Stimulated activated naive CD8-positive, alpha-beta T cell treated with anti-CD3 and anti-CD28 coated beads, Interleukin-15, Interleukin-2, amounts not matched to agents 100 ng/mL and 50 ng/mL, for 24 hours (primary cell): ENCODE results near the gene ACTR6.
"Not testable (repeated sequence)": the region's sequence is repeated elsewhere in the genome, so short reads cannot be mapped to it uniquely, and the experiment has no call there.

Experiments
- H3K27ac Mint-ChIP-seq: one replicate; pipeline ENCODE4 v1.8.0; 2021; ENCODE audit warnings: mild to moderate bottlenecking, mixed read lengths
- H3K27me3 Mint-ChIP-seq: one replicate; pipeline ENCODE4 v1.8.0; 2021; ENCODE audit warnings: mixed read lengths
- H3K36me3 Mint-ChIP-seq: one replicate; pipeline ENCODE4 v1.8.0; 2021; ENCODE audit warnings: low read depth, mixed read lengths
- H3K4me1 Mint-ChIP-seq: one replicate; pipeline ENCODE4 v1.8.0; 2021; ENCODE audit warnings: low read depth, mixed read lengths
- H3K4me3 Mint-ChIP-seq: one replicate; pipeline ENCODE4 v1.8.0; 2021; ENCODE audit warnings: mild to moderate bottlenecking, mixed read lengths
- H3K9me3 Mint-ChIP-seq: one replicate; pipeline ENCODE4 v1.8.0; 2021; ENCODE audit warnings: mixed read lengths

ACTR6 gene

GRCh38 chr12:100170313-100170858 is 30.2 kb upstream of the ACTR6 start:
- H3K4me1 Mint-ChIP-seq, result no peaks in the 10 kb centered on the region

GRCh38 chr12:100171248-100171647 is 29.4 kb upstream of the ACTR6 start:
- no peaks in the 10 kb centered on the region for H3K9me3 Mint-ChIP-seq
- peaks cover 11% of the 10 kb centered on the region for H3K36me3 Mint-ChIP-seq
- H3K27me3 Mint-ChIP-seq, result no peaks in the 10 kb centered on the region
- no peak overlapping the region for H3K27ac Mint-ChIP-seq
- no peaks in the 10 kb centered on the region for H3K4me1 Mint-ChIP-seq
- no peak overlapping the region for H3K4me3 Mint-ChIP-seq

More at GRCh38 chr12:100170313-100170858, 30.2 kb upstream of the ACTR6 start:
- H3K4me3 Mint-ChIP-seq, result no peak overlapping the region
- H3K27me3 Mint-ChIP-seq, result no peaks in the 10 kb centered on the region
- H3K9me3 Mint-ChIP-seq, result no peaks in the 10 kb centered on the region
- peaks cover 10% of the 10 kb centered on the region for H3K36me3 Mint-ChIP-seq
- H3K27ac Mint-ChIP-seq, result no peak overlapping the region

GRCh38 chr12:100173111-100173510 is 27.5 kb upstream of the ACTR6 start:
- no peaks in the 10 kb centered on the region for H3K9me3 Mint-ChIP-seq
- no peaks in the 10 kb centered on the region for H3K4me1 Mint-ChIP-seq
- no peak overlapping the region for H3K4me3 Mint-ChIP-seq
- H3K27ac Mint-ChIP-seq, result no peak overlapping the region
- no peaks in the 10 kb centered on the region for H3K27me3 Mint-ChIP-seq
- peaks cover 18% of the 10 kb centered on the region for H3K36me3 Mint-ChIP-seq

GRCh38 chr12:100174495-100174894 is 26.1 kb upstream of the ACTR6 start:
- Mint-ChIP-seq H3K27ac (no peak overlapping the region), H3K27me3 (no peaks in the 10 kb centered on the region), H3K9me3 (no peaks in the 10 kb centered on the region), H3K36me3 (peaks cover 24% of the 10 kb centered on the region), H3K4me1 (no peaks in the 10 kb centered on the region), H3K4me3 (no peak overlapping the region)

- H3K27ac Mint-ChIP-seq, H3K4me3 Mint-ChIP-seq, H3K27me3 Mint-ChIP-seq, H3K4me1 Mint-ChIP-seq, H3K9me3 Mint-ChIP-seq: not testable (repeated sequence)
- H3K36me3 Mint-ChIP-seq, result peaks cover 27% of the 10 kb centered on the region
Observed at GRCh38 chr12:100176493-100176892, 24.1 kb upstream of the ACTR6 start.

GRCh38 chr12:100179252-100179651 is 21.4 kb upstream of the ACTR6 start:
- H3K36me3 Mint-ChIP-seq, result peaks cover 30% of the 10 kb centered on the region
- peaks cover 4% of the 10 kb centered on the region for H3K4me1 Mint-ChIP-seq
- H3K9me3 Mint-ChIP-seq, result no peaks in the 10 kb centered on the region
- no peaks in the 10 kb centered on the region for H3K27me3 Mint-ChIP-seq
- no peak overlapping the region for H3K4me3 Mint-ChIP-seq
- H3K27ac Mint-ChIP-seq, result no peak overlapping the region

GRCh38 chr12:100184549-100185145 is 16.0 kb upstream of the ACTR6 start:
- H3K27ac Mint-ChIP-seq, result no peak overlapping the region
- H3K27me3 Mint-ChIP-seq, result no peaks in the 10 kb centered on the region
- H3K9me3 Mint-ChIP-seq, result no peaks in the 10 kb centered on the region
- H3K36me3 Mint-ChIP-seq, result peaks cover 23% of the 10 kb centered on the region
- H3K4me1 Mint-ChIP-seq, result peaks cover 4% of the 10 kb centered on the region
- H3K4me3 Mint-ChIP-seq, result no peak overlapping the region

GRCh38 chr12:100185361-100185894 is 15.2 kb upstream of the ACTR6 start:
- Mint-ChIP-seq H3K4me1 (peaks cover 4% of the 10 kb centered on the region), H3K9me3 (no peaks in the 10 kb centered on the region), H3K27me3 (no peaks in the 10 kb centered on the region), H3K27ac (no peak overlapping the region), H3K4me3 (no peak overlapping the region), H3K36me3 (peaks cover 23% of the 10 kb centered on the region)

GRCh38 chr12:100186071-100186470 is 14.5 kb upstream of the ACTR6 start:
- Mint-ChIP-seq H3K4me3 (no peak overlapping the region), H3K9me3 (no peaks in the 10 kb centered on the region), H3K27ac (no peak overlapping the region), H3K36me3 (peaks cover 23% of the 10 kb centered on the region), H3K27me3 (no peaks in the 10 kb centered on the region), H3K4me1 (peaks cover 4% of the 10 kb centered on the region)

GRCh38 chr12:100187068-100187467 is 13.5 kb upstream of the ACTR6 start:
- peaks cover 26% of the 10 kb centered on the region for H3K36me3 Mint-ChIP-seq
- H3K27me3 Mint-ChIP-seq, result no peaks in the 10 kb centered on the region
- H3K4me3 Mint-ChIP-seq, result no peak overlapping the region
- no peak overlapping the region for H3K27ac Mint-ChIP-seq
- H3K9me3 Mint-ChIP-seq, result no peaks in the 10 kb centered on the region
- H3K4me1 Mint-ChIP-seq, result no peaks in the 10 kb centered on the region

- Mint-ChIP-seq H3K27ac (no peak overlapping the region), H3K4me3 (no peak overlapping the region), H3K27me3 (no peaks in the 10 kb centered on the region), H3K9me3 (no peaks in the 10 kb centered on the region), H3K36me3 (peaks cover 26% of the 10 kb centered on the region), H3K4me1 (no peaks in the 10 kb centered on the region)
Observed at GRCh38 chr12:100187857-100188519, 12.6 kb upstream of the ACTR6 start.

GRCh38 chr12:100188888-100189635 is 11.6 kb upstream of the ACTR6 start:
- H3K36me3 Mint-ChIP-seq, result peaks cover 24% of the 10 kb centered on the region
- H3K9me3 Mint-ChIP-seq, H3K27me3 Mint-ChIP-seq, H3K27ac Mint-ChIP-seq, H3K4me1 Mint-ChIP-seq, H3K4me3 Mint-ChIP-seq: not testable (repeated sequence)

- no peaks in the 10 kb centered on the region for H3K4me1 Mint-ChIP-seq
- H3K27ac Mint-ChIP-seq, result no peak overlapping the region
- H3K4me3 Mint-ChIP-seq, result no peak overlapping the region
- H3K27me3 Mint-ChIP-seq, result no peaks in the 10 kb centered on the region
- H3K36me3 Mint-ChIP-seq, result peaks cover 31% of the 10 kb centered on the region
- H3K9me3 Mint-ChIP-seq, result no peaks in the 10 kb centered on the region
Observed at GRCh38 chr12:100189636-100190394, 10.8 kb upstream of the ACTR6 start.

- Mint-ChIP-seq H3K4me1 (no peaks in the 10 kb centered on the region), H3K27me3 (no peaks in the 10 kb centered on the region), H3K4me3 (no peak overlapping the region), H3K9me3 (no peaks in the 10 kb centered on the region), H3K27ac (no peak overlapping the region), H3K36me3 (peaks cover 38% of the 10 kb centered on the region)
Observed at GRCh38 chr12:100193085-100193484, 7.5 kb upstream of the ACTR6 start.
